ENCODE results near the gene STK16. TPM values are rescaled to one million over a fixed set of nuclear protein-coding genes. Genes with fewer than 3 reads are reported as not detected.
A peak's percentile ranks its signal among the peaks of the same experiment; 100 is the strongest.

The STK16 gene
- total RNA-seq, 1 experiment from 2014 or later, result 21.6 TPM

DNA sequence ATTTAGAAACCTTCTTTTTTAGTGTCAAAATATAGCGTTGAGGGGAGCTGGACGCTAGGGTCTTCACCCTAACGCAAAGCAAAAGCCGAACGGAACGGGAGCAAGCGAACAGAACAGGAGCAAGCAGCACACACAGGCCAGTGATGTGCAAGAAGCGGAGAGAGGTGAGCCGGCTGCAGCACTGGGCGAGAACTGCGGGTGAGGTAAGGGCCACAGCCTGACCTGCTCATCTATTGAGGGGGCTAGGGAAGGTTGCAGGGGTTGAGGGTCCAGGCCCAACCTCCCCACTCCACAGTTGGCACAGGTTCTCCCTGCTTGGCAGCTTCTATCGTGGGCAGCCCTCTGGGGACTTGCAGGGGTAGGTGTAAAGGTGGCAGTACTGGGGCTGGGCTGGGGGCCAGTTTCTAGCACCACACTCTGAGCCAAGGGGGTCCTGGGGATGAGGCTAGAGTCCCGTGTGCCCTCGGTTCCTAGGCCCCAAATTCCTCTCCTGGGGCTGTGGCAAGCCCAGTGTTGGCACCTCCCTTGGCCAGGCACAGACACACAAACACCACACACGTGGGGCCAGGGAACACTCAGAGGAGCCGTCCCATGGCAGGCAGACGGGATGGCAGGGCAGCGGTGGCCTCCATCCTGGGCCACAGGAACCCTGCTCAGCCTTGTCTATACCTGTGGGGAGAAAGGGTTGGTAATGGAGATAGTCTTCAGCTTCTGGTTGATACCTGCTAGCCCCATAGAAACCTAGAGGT is 25.3 kb upstream of the STK16 start:
- Histone ChIP-seq H3K4me2 (ENCODE audit: insufficient read depth, insufficient read length, low read length) (no peak overlapping the region), H3K14ac (ENCODE audit: insufficient read depth, low read length) (no peak overlapping the region), H3K23me2 (ENCODE audit: insufficient read length, low read depth, low read length, poor library complexity, severe bottlenecking) (peaks cover 7% of the 10 kb centered on the region), H3K9me3 (ENCODE audit: control insufficient read depth, low read depth, low read length) (no peaks in the 10 kb centered on the region), H3K23ac (ENCODE audit: insufficient read length, low read depth, low read length) (no peak overlapping the region), H2BK20ac (ENCODE audit: low read depth, low read length, poor library complexity, severe bottlenecking) (no peak overlapping the region), H3K79me2 (ENCODE audit: insufficient read depth, low read length) (no peaks in the 10 kb centered on the region), H3K27ac (ENCODE audit: insufficient read length, low read depth, low read length) (no peak overlapping the region), H3K79me1 (ENCODE audit: insufficient read depth, low read depth, low read length, poor library complexity, severe bottlenecking) (no peaks in the 10 kb centered on the region), H3K27me3 (ENCODE audit: insufficient read depth, low read length) (no peaks in the 10 kb centered on the region), H4K8ac (replicated peaks; ENCODE audit: insufficient read length, low read depth, low read length) (no peak overlapping the region), H2BK12ac (ENCODE audit: insufficient read length, low read depth, low read length) (no peak overlapping the region), H3K4me1 (ENCODE audit: insufficient read depth, low read length) (no peaks in the 10 kb centered on the region), H3K56ac (ENCODE audit: insufficient read length, low read depth, low read length) (no peak overlapping the region), H3K9ac (ENCODE audit: extremely low read depth, insufficient read length, low read length) (no peak overlapping the region), H2BK15ac (ENCODE audit: low read depth, low read length) (no peak overlapping the region), H2BK5ac (ENCODE audit: insufficient read length, low read length) (no peak overlapping the region), H4K91ac (ENCODE audit: insufficient read length, low read depth, low read length) (no peak overlapping the region), H3K4ac (ENCODE audit: low read depth, low read length) (no peak overlapping the region), H3K18ac (ENCODE audit: insufficient read length, low read depth, low read length) (no peak overlapping the region), H4K5ac (ENCODE audit: insufficient read length, low read depth, low read length) (no peak overlapping the region), H2AK5ac (ENCODE audit: insufficient read length, low read length) (no peak overlapping the region), H3T11ph (ENCODE audit: low read length) (no peak overlapping the region), H4K20me1 (ENCODE audit: control insufficient read depth, insufficient read depth, insufficient read length) (no peaks in the 10 kb centered on the region), H2BK120ac (ENCODE audit: low read depth, low read length, poor library complexity, severe bottlenecking) (no peak overlapping the region), H2AFZ (ENCODE audit: low read length) (no peak overlapping the region)
- H3K36me3 Mint-ChIP-seq (ENCODE audit: insufficient read depth in 1 of 3, low read depth in 3 of 3), result peaks cover 30 to 59% (median 57%) of the 10 kb centered on the region in 3 experiments
- peaks cover 3% of the 10 kb centered on the region; the same call in 1 of the 2 replicates for H3K27me3 Mint-ChIP-seq (ENCODE audit: low read depth)
- no peaks in the 10 kb centered on the region for H3K9me3 Mint-ChIP-seq
- H3K27ac Mint-ChIP-seq, result no peak overlapping the region
- peak overlapping the region in 1 of 2 experiments; percentile 50; a peak in 3 of 5 replicates for H3K4me3 Mint-ChIP-seq
- no peak for DNase-seq
- H3K4me1 Mint-ChIP-seq, result peaks cover 19 to 23% of the 10 kb centered on the region in 2 experiments
- WGBS (ENCODE audit: extremely low coverage, insufficient read length, low lambda C conversion rate), result no CpG with 5 or more reads among the region's 18 CpGs
- no peak for TF ChIP-seq CTCF (conservative IDR thresholded peaks at IDR 0.05)
